Measurements from ENCODE around the gene TSEN15. TPM values are rescaled to one million over a fixed set of nuclear protein-coding genes. Genes with fewer than 3 reads are reported as not detected.

Gene TSEN15
- total and polyA plus RNA-seq, 2 of the 8 experiments (the other 6 are each of a cell fraction or from before 2014, with no cell fraction given): 23.4 to 31.4 TPM

GRCh38 chr1:184032930-184033418 is 18.6 kb upstream of the TSEN15 start:
- Histone ChIP-seq H3K14ac (ENCODE audit: insufficient read length) (no peak overlapping the region), H2BK12ac (ENCODE audit: low read depth, low read length) (no peak overlapping the region), H3K18ac (ENCODE audit: extremely low read depth, low read length) (no peak overlapping the region), H3K79me2 (ENCODE audit: control insufficient read depth in 1 of 2, insufficient read depth in 2 of 2, low read length in 2 of 2) (no peaks in the 10 kb centered on the region), H3K9me3 (ENCODE audit: insufficient read depth in 2 of 2, low read depth in 1 of 2, low read length in 1 of 2) (no peaks in the 10 kb centered on the region), H3K4ac (replicated peaks; ENCODE audit: insufficient read length, low read depth, low read length) (no peak overlapping the region), H2BK5ac (ENCODE audit: low read depth, low read length) (no peak overlapping the region), H2AK5ac (ENCODE audit: low read depth, low read length) (no peak overlapping the region), H3K9ac (replicated peaks in 1 of 4; ENCODE audit: extremely low read depth in 1 of 4, low read depth in 3 of 4, low read length in 3 of 4) (no peak overlapping the region), H4K91ac (replicated peaks; ENCODE audit: insufficient read length, low read length) (peak overlapping the region; percentile 31), H3K56ac (replicated peaks; ENCODE audit: insufficient read length, low read depth, low read length) (no peak overlapping the region), H2AFZ (ENCODE audit: low read length) (no peak overlapping the region), H3K4me2 (ENCODE audit: insufficient read depth in 1 of 2, low read depth in 2 of 2, low read length in 2 of 2) (no peak overlapping the region), H2BK120ac (replicated peaks; ENCODE audit: low read depth, low read length) (no peak overlapping the region), H4K8ac (ENCODE audit: extremely low read depth, insufficient read depth, low read length) (no peak overlapping the region), H3K27me3 (replicated peaks in 1 of 4; ENCODE audit: control insufficient read depth in 3 of 4, extremely low read depth in 1 of 4, insufficient read depth in 3 of 4, low read length in 3 of 4) (peaks cover 6 to 32% (median 31%) of the 10 kb centered on the region in 4 experiments), H4K5ac (ENCODE audit: insufficient read length, low read depth, low read length) (no peak overlapping the region), H3K23me2 (ENCODE audit: low read depth, low read length) (peaks cover 14% of the 10 kb centered on the region; the same call in 1 of the 2 replicates), H4K20me1 (replicated peaks in 1 of 2; ENCODE audit: control insufficient read depth in 1 of 2, insufficient read depth in 2 of 2, low read length in 2 of 2) (peaks cover 0 to 2% of the 10 kb centered on the region in 2 experiments), H2BK20ac (ENCODE audit: low read length) (no peak overlapping the region), H3K79me1 (ENCODE audit: low read depth, low read length) (no peaks in the 10 kb centered on the region), H3K27ac (ENCODE audit: low read depth, low read length) (no peak overlapping the region), H3K4me1 (replicated peaks in 1 of 4; ENCODE audit: control insufficient read depth in 3 of 4, insufficient read depth in 4 of 4, low read length in 3 of 4) (peaks cover 1 to 13% (median 4%) of the 10 kb centered on the region in 4 experiments), H3K36me3 (ENCODE audit: control insufficient read depth in 2 of 4, insufficient read depth in 4 of 4, low read length in 3 of 4) (no peaks in the 10 kb centered on the region), H3K23ac (ENCODE audit: insufficient read length) (no peak overlapping the region), H2BK15ac (ENCODE audit: low read length) (no peak overlapping the region), H3K4me3 (ENCODE audit: extremely low read depth in 1 of 4, insufficient read depth in 2 of 4, low read depth in 3 of 4, low read length in 4 of 4) (no peak overlapping the region)
- POLR2A ChIA-PET (ENCODE audit: partially characterized antibody): interaction anchor here (1.5 to 3.1 kb wide), 2 partner anchors 18 to 24 kb away, joined by 3 to 8 read pairs; partner anchors contain the start of gene TSEN15
- CTCF ChIA-PET (ENCODE audit: partially characterized antibody): no interaction called here
- no peak for TF ChIP-seq ASH2L (IDR thresholded peaks at IDR 0.05; ENCODE audit: low read length)
- TF ChIP-seq SIRT6 (IDR thresholded peaks at IDR 0.05; ENCODE audit: low read length): no peak
- TF ChIP-seq TCF12 (IDR thresholded peaks at IDR 0.05; ENCODE audit: low read depth, low read length): no peak
- WGBS, 2 experiments (ENCODE audit: extremely low coverage in 1 of 2, insufficient coverage in 1 of 2, insufficient read length in 1 of 2, insufficient replicate concordance in 2 of 2, low coverage in 1 of 2, low lambda C conversion rate in 2 of 2, missing lambda C conversion rate in 1 of 2): 95% methylated on average over 3 of the region's 3 CpGs; no CpG with 5 or more reads in 1 of the 2 experiments
- FAIRE-seq: no peak
- no peak for DNase-seq (ENCODE audit: low read depth in 1 of 2, low spot score in 2 of 2)

All from H1 (cell line).